SK-N-SH (cell line): Measurements from ENCODE around the gene CRYGD. TPM values are rescaled to one million over a fixed set of nuclear protein-coding genes. Genes with fewer than 3 reads are reported as not detected.

Experiments used
- CTCF ChIA-PET: fragments of 300-600, 350-600 bp; formaldehyde crosslinking; extraction: SDS; loops from one replicate; lab custom pipeline; 2021; lab: Yijun Ruan, JAX
- POLR2A ChIA-PET: fragments of 350-600 bp; sonication (Branson Sonifier 250); formaldehyde crosslinking; extraction: SDS; loops from one replicate; lab custom pipeline; 2020; ENCODE audit warnings: antibody characterized with exemption, inconsistent platforms; lab: Yijun Ruan, JAX
- DNase-seq: peaks from one replicate; pipeline ENCODE4 v3.0.0; 2012
- H2AFZ ChIP-seq: fragments of 200-600 bp; sonication (generic); 2 replicates; pipeline ENCODE4 v1.8.1; 2016; ENCODE audit warnings: antibody characterized with exemption, mild to moderate bottlenecking, low read depth
- H3F3A ChIP-seq: fragments of 200-600 bp; sonication (generic); replicated peaks from 2 replicates; pipeline ENCODE3; 2016; ENCODE audit warnings: antibody characterized with exemption, mild to moderate bottlenecking; ENCODE audit not compliant: insufficient read depth
- H3K27ac ChIP-seq, 2 experiments: fragments of 200-500 bp in 1 of 2; fragments of 200-600 bp in 1 of 2; sonication (Bioruptor generic) in 1 of 2; sonication (generic), shearing (Covaris generic) in 1 of 2; 2 replicates each; pipeline versions ENCODE4 v1.5.1 to v1.6.1; 2014 to 2016; ENCODE audit warnings: low read depth in 2 of 2, inconsistent platforms in 1 of 2, low read length in 1 of 2, mild to moderate bottlenecking in 1 of 2, mixed read lengths in 1 of 2
- H3K27me3 ChIP-seq: fragments of 200-600 bp; sonication (generic), shearing (Covaris generic); 2 replicates; pipeline ENCODE4 v1.6.1; 2016; ENCODE audit warnings: mixed run types; ENCODE audit not compliant: insufficient read depth
- H3K36me3 ChIP-seq, 2 experiments: fragments of 200-500 bp in 1 of 2; fragments of 200-600 bp in 1 of 2; sonication (Bioruptor generic) in 1 of 2; sonication (generic) in 1 of 2; replicated peaks in 1 of 2; 2 replicates each; pipeline versions ENCODE3 to v1.5.1; 2014 to 2016; ENCODE audit warnings: low read length in 1 of 2, mild to moderate bottlenecking in 1 of 2; ENCODE audit not compliant: insufficient read depth in 2 of 2, control insufficient read depth in 1 of 2
- H3K4me1 ChIP-seq, 2 experiments: fragments of 200-500 bp in 1 of 2; fragments of 200-600 bp in 1 of 2; sonication (Bioruptor generic) in 1 of 2; sonication (generic), shearing (Covaris generic) in 1 of 2; 2 replicates each; pipeline versions ENCODE4 v1.5.1 to v1.6.1; 2014 to 2016; ENCODE audit warnings: low read depth in 1 of 2, low read length in 1 of 2, mixed run types in 1 of 2; ENCODE audit not compliant: insufficient read depth in 2 of 2, control insufficient read depth in 1 of 2
- H3K4me2 ChIP-seq: fragments of 200-600 bp; sonication (generic), shearing (Covaris generic); 2 replicates; pipeline ENCODE4 v1.6.1; 2017; ENCODE audit warnings: mixed run types
- H3K4me3 ChIP-seq, 2 experiments: fragments of 200-500 bp in 1 of 2; fragments of 200-600 bp in 1 of 2; sonication (Bioruptor generic) in 1 of 2; sonication (generic), shearing (Covaris generic) in 1 of 2; 2 replicates each; pipeline versions ENCODE4 v1.5.1 to v1.8.1; 2014 to 2016; ENCODE audit warnings: low read depth in 2 of 2, inconsistent platforms in 1 of 2, low read length in 1 of 2, mild to moderate bottlenecking in 1 of 2, mixed read lengths in 1 of 2, moderate library complexity in 1 of 2
- H3K79me2 ChIP-seq: fragments of 200-600 bp; sonication (generic); 2 replicates; pipeline ENCODE4 v1.8.1; 2017; ENCODE audit warnings: mild to moderate bottlenecking; ENCODE audit not compliant: insufficient read depth
- H3K9ac ChIP-seq: fragments of 200-600 bp; sonication (generic); 2 replicates; pipeline ENCODE4 v1.6.1; 2017; ENCODE audit warnings: mixed run types
- H3K9me2 ChIP-seq: fragments of 200-600 bp; sonication (generic); 2 replicates; pipeline ENCODE4 v1.6.1; 2017; ENCODE audit warnings: mixed run types
- H3K9me3 ChIP-seq: fragments of 200-600 bp; sonication (generic); 2 replicates; pipeline ENCODE4 v1.6.1; 2017; ENCODE audit warnings: mixed run types, mild to moderate bottlenecking, moderate library complexity
- H4K20me1 ChIP-seq: fragments of 200-600 bp; sonication (generic); 2 replicates; pipeline ENCODE4 v1.6.1; 2017; ENCODE audit warnings: mild to moderate bottlenecking, mixed run types; ENCODE audit not compliant: insufficient read depth
- CHD2 ChIP-seq: fragments of 150-350 bp; IDR thresholded peaks from 2 replicates; pipeline ENCODE4 v1.6.1; 2018; ENCODE audit warnings: low read length; ENCODE audit not compliant: partially characterized antibody
- FOSL2 ChIP-seq: IDR thresholded peaks from 2 replicates; pipeline ENCODE4 v1.4.0; 2012; ENCODE audit warnings: low read depth, mild to moderate bottlenecking, moderate library complexity, borderline replicate concordance
- FOXM1 ChIP-seq: IDR thresholded peaks from 2 replicates; pipeline ENCODE4 v1.4.0; 2012; ENCODE audit warnings: low read depth, mild to moderate bottlenecking
- GABPA ChIP-seq: IDR thresholded peaks from 2 replicates; pipeline ENCODE4 v1.4.0; 2012; ENCODE audit warnings: low read depth, mild to moderate bottlenecking
- JUND ChIP-seq: IDR thresholded peaks from 2 replicates; pipeline ENCODE4 v1.4.0; 2012
- MXI1 ChIP-seq: IDR thresholded peaks from 2 replicates; pipeline ENCODE4 v1.6.1; 2012; ENCODE audit warnings: mild to moderate bottlenecking, low read depth, low read length, improper control_type of control experiment
- NFIC ChIP-seq: IDR thresholded peaks from 2 replicates; pipeline ENCODE4 v1.4.0; 2012; ENCODE audit warnings: borderline replicate concordance
- POLR2AphosphoS5 ChIP-seq: IDR thresholded peaks from 2 replicates; pipeline ENCODE4 v1.6.1; 2012; ENCODE audit warnings: low read depth, low read length
- RCOR1 ChIP-seq: fragments of 150-350 bp; IDR thresholded peaks from 2 replicates; pipeline ENCODE4 v1.6.1; 2017; ENCODE audit warnings: antibody characterized with exemption, low read length
- RFX5 ChIP-seq: IDR thresholded peaks from 2 replicates; pipeline ENCODE4 v1.6.1; 2012; ENCODE audit warnings: mild to moderate bottlenecking, improper control_type of control experiment, low read length
- RXRA ChIP-seq: IDR thresholded peaks from 2 replicates; pipeline ENCODE4 v1.4.0; 2012; ENCODE audit warnings: low read depth, mild to moderate bottlenecking, borderline replicate concordance
- SIN3A ChIP-seq: IDR thresholded peaks from 2 replicates; pipeline ENCODE4 v1.6.1; 2012; ENCODE audit warnings: low read depth, mild to moderate bottlenecking, low read length, moderate library complexity, borderline replicate concordance
- TCF12 ChIP-seq: IDR thresholded peaks from 2 replicates; pipeline ENCODE4 v1.4.0; 2012
- YY1 ChIP-seq: IDR thresholded peaks from 2 replicates; pipeline ENCODE4 v1.4.0; 2012; ENCODE audit warnings: low read depth, mild to moderate bottlenecking
- WGBS: methylation state at CpG from one replicate; pipeline ENCODE4 v1.1.6; 2017; ENCODE audit warnings: low lambda C conversion rate; 5-methylcytosine and 5-hydroxymethylcytosine counted together
- polyA plus RNA-seq, 3 experiments: library from polyadenylated mRNA; depleted of rRNA; stranded (reverse); fragments of >200 nt; gene quantifications; 2 replicates each; pipeline ENCODE4 v1.2.3, GENCODE V29; 2012
- TF ChIP-seq, protein P1 (sequence below): IDR thresholded peaks from 2 replicates; pipeline ENCODE4; 2012
- TF ChIP-seq, protein P2 (sequence below): fragments of 150-350 bp; IDR thresholded peaks from 2 replicates; pipeline ENCODE4 v1.6.1; 2017; ENCODE audit warnings: antibody characterized with exemption, low read length, low read depth, borderline replicate concordance
- TF ChIP-seq, protein P3 (sequence below): fragments of 150-350 bp; IDR thresholded peaks from 2 replicates; pipeline ENCODE4 v1.6.1; 2016; ENCODE audit warnings: mild to moderate bottlenecking, low read depth, low read length

Gene CRYGD
- polyA plus RNA-seq, 1 of the 3 experiments (the other 2 are of a cell fraction): not detected

DNA sequence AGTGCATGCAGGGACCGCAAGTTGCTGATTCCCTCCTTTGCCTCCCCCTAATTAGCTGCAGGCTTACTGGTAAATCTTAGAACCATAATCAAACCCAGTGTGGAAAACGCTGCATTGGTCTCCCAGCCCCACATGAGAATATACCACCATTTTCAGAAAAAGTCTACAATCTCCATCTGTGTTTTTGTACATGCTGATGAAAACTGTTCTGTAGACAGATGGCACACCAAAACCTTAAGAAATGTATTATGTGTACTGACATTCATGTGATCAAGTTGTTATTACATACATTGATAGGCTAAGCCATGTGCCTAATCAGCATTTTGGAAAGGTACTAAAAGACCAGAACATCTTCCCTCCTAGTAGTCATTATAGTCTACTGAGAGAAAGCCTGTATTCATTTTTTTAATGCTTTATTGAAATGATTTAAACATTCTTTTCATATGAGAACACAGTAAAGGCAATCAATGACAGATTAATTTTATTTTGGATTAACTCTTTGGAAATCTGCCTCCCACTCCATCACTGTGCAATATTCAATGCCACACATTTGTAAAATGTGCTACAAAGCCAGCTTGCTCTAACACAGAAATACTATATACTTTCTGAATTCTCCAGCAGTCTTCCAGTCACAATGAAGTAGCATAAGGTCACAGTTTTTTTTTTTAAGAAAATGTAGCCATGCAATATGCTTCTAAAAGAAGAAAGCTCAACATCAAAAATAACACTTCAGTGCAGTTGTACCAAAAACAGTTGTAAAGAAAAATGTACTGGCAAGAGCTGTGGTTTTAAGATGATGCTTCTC is 40.8 kb upstream of the CRYGD start (continued):
- TF ChIP-seq FOXM1: no peak
- TF ChIP-seq RXRA: no peak
- TF ChIP-seq, protein P1, sequence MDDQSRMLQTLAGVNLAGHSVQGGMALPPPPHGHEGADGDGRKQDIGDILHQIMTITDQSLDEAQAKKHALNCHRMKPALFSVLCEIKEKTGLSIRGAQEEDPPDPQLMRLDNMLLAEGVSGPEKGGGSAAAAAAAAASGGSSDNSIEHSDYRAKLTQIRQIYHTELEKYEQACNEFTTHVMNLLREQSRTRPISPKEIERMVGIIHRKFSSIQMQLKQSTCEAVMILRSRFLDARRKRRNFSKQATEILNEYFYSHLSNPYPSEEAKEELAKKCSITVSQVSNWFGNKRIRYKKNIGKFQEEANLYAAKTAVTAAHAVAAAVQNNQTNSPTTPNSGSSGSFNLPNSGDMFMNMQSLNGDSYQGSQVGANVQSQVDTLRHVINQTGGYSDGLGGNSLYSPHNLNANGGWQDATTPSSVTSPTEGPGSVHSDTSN: no peak
- no peak for TF ChIP-seq POLR2AphosphoS5
- no peak for TF ChIP-seq YY1
- TF ChIP-seq, protein P2, sequence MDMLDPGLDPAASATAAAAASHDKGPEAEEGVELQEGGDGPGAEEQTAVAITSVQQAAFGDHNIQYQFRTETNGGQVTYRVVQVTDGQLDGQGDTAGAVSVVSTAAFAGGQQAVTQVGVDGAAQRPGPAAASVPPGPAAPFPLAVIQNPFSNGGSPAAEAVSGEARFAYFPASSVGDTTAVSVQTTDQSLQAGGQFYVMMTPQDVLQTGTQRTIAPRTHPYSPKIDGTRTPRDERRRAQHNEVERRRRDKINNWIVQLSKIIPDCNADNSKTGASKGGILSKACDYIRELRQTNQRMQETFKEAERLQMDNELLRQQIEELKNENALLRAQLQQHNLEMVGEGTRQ: no peak
- TF ChIP-seq NFIC: no peak
- TF ChIP-seq TCF12: no peak
- no peak for TF ChIP-seq MXI1
- no peak for TF ChIP-seq RFX5

DNA sequence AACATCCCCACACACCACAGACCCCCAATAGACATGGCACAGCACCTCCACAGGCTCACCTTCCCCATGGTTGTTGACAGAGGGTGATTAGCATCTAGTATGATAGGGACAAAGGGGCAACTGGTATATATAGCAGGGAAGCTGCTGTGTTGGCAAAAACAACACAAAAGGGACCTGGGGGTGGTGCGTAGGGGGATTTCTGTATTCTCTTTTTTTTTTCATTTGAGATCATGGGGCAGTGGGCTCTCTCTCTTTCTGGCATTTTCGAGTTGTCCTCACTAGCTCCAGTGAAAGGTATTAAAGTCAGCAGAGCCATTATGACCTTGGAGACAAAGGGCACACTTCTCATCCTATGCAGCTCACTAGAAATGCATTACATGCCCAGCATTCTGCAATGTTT is 39.2 kb upstream of the CRYGD start, which contains the start of gene CRYGA:
CRYGA (minus strand) TSS at position 101 of the 400 bp plus-strand sequence; CDS start at position 68, 33 bp downstream.
- Histone ChIP-seq H3K27me3 (no peaks in the 10 kb centered on the region), H3K36me3 (no peaks in the 10 kb centered on the region), H3K4me3 (no peak within 1 kb of the TSS), H4K20me1 (no peaks in the 10 kb centered on the region), H3K27ac (no peak within 1 kb of the TSS), H3K9ac (no peak within 1 kb of the TSS), H3K4me2 (no peak within 1 kb of the TSS), H3F3A (no peaks in the 10 kb centered on the region), H3K4me1 (no peaks in the 10 kb centered on the region), H2AFZ (no peak within 1 kb of the TSS), H3K9me2 (no peaks in the 10 kb centered on the region), H3K79me2 (no peaks in the 10 kb centered on the region), H3K9me3 (no peaks in the 10 kb centered on the region)
- 56% methylated on average over 2 of the region's 2 CpGs for WGBS
- DNase-seq: no peak
- TF ChIP-seq, protein P2: no peak
- no peak for TF ChIP-seq CHD2
- ChIA-PET CTCF (interaction anchor here (4.4 kb wide), 1 partner anchor 12 kb away, joined by 28 read pairs; no protein-coding TSS in a partner anchor), POLR2A (no interaction called here)

DNA sequence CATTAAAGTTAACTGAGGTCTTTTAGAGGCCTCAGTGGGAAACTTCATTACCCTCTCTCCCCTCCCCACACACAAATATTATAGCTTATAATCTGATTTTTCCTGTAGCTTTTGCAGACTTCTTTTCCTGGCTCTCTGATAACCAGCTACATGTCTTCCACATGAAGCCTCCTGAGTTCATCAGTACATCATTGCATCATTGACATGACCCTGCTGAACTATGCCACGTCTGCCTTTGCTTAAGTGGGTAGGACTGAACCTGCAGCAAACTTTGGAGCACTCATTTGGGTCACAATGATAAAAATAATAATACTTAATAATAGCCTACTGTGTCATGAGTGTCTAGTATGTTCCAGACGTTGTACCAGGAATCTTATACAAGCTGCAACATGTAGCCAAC is 32.1 kb upstream of the CRYGD start:
- no peaks in the 10 kb centered on the region for H3F3A ChIP-seq
- H3K4me1 ChIP-seq: no peaks in the 10 kb centered on the region
- no peak for DNase-seq
- H3K79me2 ChIP-seq: no peaks in the 10 kb centered on the region
- ChIA-PET POLR2A (no interaction called here), CTCF (interaction anchor here (0.8 to 2.5 kb wide), 4 partner anchors 9 to 97 kb away, joined by 3 to 14 read pairs (median 4); no protein-coding TSS in a partner anchor)
- H3K36me3 ChIP-seq: no peaks in the 10 kb centered on the region
- H3K27me3 ChIP-seq: no peaks in the 10 kb centered on the region
- H4K20me1 ChIP-seq: no peaks in the 10 kb centered on the region
- H3K9ac ChIP-seq: no peak overlapping the region
- no peak overlapping the region for H3K27ac ChIP-seq
- WGBS: 38% methylated on average over 2 of the region's 2 CpGs
- H3K9me2 ChIP-seq: no peaks in the 10 kb centered on the region
- TF ChIP-seq FOSL2: no peak
- TF ChIP-seq POLR2AphosphoS5: no peak
- no peak for TF ChIP-seq JUND
- TF ChIP-seq RCOR1: no peak
- TF ChIP-seq, protein P3, sequence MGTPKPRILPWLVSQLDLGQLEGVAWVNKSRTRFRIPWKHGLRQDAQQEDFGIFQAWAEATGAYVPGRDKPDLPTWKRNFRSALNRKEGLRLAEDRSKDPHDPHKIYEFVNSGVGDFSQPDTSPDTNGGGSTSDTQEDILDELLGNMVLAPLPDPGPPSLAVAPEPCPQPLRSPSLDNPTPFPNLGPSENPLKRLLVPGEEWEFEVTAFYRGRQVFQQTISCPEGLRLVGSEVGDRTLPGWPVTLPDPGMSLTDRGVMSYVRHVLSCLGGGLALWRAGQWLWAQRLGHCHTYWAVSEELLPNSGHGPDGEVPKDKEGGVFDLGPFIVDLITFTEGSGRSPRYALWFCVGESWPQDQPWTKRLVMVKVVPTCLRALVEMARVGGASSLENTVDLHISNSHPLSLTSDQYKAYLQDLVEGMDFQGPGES: no peak
- TF ChIP-seq SIN3A: no peak
- no peak for TF ChIP-seq GABPA
- no peak overlapping the region for H3K4me2 ChIP-seq
- H3K9me3 ChIP-seq: no peaks in the 10 kb centered on the region
- no peak overlapping the region for H2AFZ ChIP-seq
- no peak overlapping the region for H3K4me3 ChIP-seq
